GM23248 (cell line): ENCODE data around the gene PTPRN2. TPM values are rescaled to one million over a fixed set of nuclear protein-coding genes. Genes with fewer than 3 reads are reported as not detected.
"Not testable (repeated sequence)": the region's sequence is repeated elsewhere in the genome, so short reads cannot be mapped to it uniquely, and the experiment has no call there.

ENCODE experiments used
- DNase-seq: peaks from one replicate; pipeline ENCODE4 v3.0.0-alpha.2; 2015
- H2AFZ ChIP-seq: fragments of 200-600 bp; sonication (generic); 2 replicates; pipeline ENCODE4 v1.6.1; 2016; ENCODE audit warnings: antibody characterized with exemption
- H3F3A ChIP-seq: fragments of 200-600 bp; sonication (generic); 2 replicates; pipeline ENCODE4 v1.6.1; 2016; ENCODE audit warnings: mild to moderate bottlenecking, antibody characterized with exemption, mixed run types; ENCODE audit not compliant: insufficient read depth
- H3K27ac ChIP-seq: fragments of 200-600 bp; sonication (generic); 2 replicates; pipeline ENCODE4 v1.5.1; 2016; ENCODE audit warnings: mild to moderate bottlenecking
- H3K27me3 ChIP-seq: fragments of 200-600 bp; sonication (generic); replicated peaks from 2 replicates; pipeline ENCODE4 v1.6.1; 2016; ENCODE audit warnings: mild to moderate bottlenecking; ENCODE audit not compliant: insufficient read depth
- H3K36me3 ChIP-seq: fragments of 200-600 bp; sonication (generic); 2 replicates; pipeline ENCODE4 v1.6.1; 2016; ENCODE audit warnings: low read depth, mild to moderate bottlenecking
- H3K4me1 ChIP-seq: fragments of 200-600 bp; sonication (generic); 2 replicates; pipeline ENCODE4 v1.6.1; 2016; ENCODE audit warnings: mild to moderate bottlenecking; ENCODE audit not compliant: insufficient read depth
- H3K4me2 ChIP-seq: fragments of 200-600 bp; sonication (generic); one replicate; pipeline ENCODE4 v1.6.1; 2016; ENCODE audit warnings: mild to moderate bottlenecking; ENCODE audit not compliant: unreplicated experiment
- H3K4me3 ChIP-seq: fragments of 200-600 bp; sonication (generic); 2 replicates; pipeline ENCODE4 v1.5.1; 2016; ENCODE audit warnings: mild to moderate bottlenecking
- H3K79me2 ChIP-seq: fragments of 200-600 bp; sonication (generic); 2 replicates; pipeline ENCODE4 v1.6.1; 2016; ENCODE audit warnings: mild to moderate bottlenecking; ENCODE audit not compliant: insufficient read depth
- H3K9ac ChIP-seq: fragments of 200-600 bp; sonication (generic); 2 replicates; pipeline ENCODE4 v1.6.1; 2016; ENCODE audit warnings: mild to moderate bottlenecking
- H3K9me2 ChIP-seq: fragments of 200-600 bp; sonication (generic); 2 replicates; pipeline ENCODE4 v1.6.1; 2016; ENCODE audit warnings: mixed run types, mild to moderate bottlenecking, moderate library complexity; ENCODE audit not compliant: insufficient read depth
- H3K9me3 ChIP-seq: fragments of 200-600 bp; sonication (generic); one replicate; pipeline ENCODE4 v1.6.1; 2017; ENCODE audit warnings: low read depth
- H4K20me1 ChIP-seq: fragments of 200-600 bp; sonication (generic); 2 replicates; pipeline ENCODE4 v1.6.0; 2016; ENCODE audit not compliant: insufficient read depth
- EZH2 ChIP-seq: fragments of 200-600 bp; sonication (generic); IDR thresholded peaks from 2 replicates; pipeline ENCODE4 v1.6.1; 2018; ENCODE audit warnings: antibody characterized with exemption, mild to moderate bottlenecking; ENCODE audit not compliant: insufficient read depth, poor library complexity, severe bottlenecking
- EZH2phosphoT487 ChIP-seq: fragments of 200-600 bp; sonication (generic); IDR thresholded peaks from 2 replicates; pipeline ENCODE4 v1.6.1; 2018; ENCODE audit warnings: antibody characterized with exemption, moderate library complexity, mild to moderate bottlenecking, low read depth; ENCODE audit not compliant: insufficient read depth
- WGBS, 2 experiments: methylation state at CpG; one replicate each; pipeline ENCODE4 v1.1.6; 2015 to 2017; ENCODE audit warnings: low lambda C conversion rate in 2 of 2, low coverage in 1 of 2; ENCODE audit errors: missing lambda C conversion rate in 2 of 2; 5-methylcytosine and 5-hydroxymethylcytosine counted together
- in situ Hi-C: fragments of 300-500 bp; cut with MboI; formaldehyde crosslinking; loops from 2 replicates; pipeline ENCODE4 v1.15.0; 2020
- polyA plus RNA-seq: library from polyadenylated mRNA; unstranded; fragments of >200 nt; fragmentation: Nextera tagmentation; extraction: Ambion mirVana; gene quantifications from 2 replicates; pipeline ENCODE4 v1.2.1, GENCODE V29; 2016
- total RNA-seq: library from RNA; depleted of rRNA; stranded (reverse); fragments of >200 nt; shearing (Covaris generic); gene quantifications from 2 replicates; pipeline ENCODE4 v1.2.3, GENCODE V29; 2014

PTPRN2 gene
- total and polyA plus RNA-seq, 2 experiments from 2014 or later = 0.13 TPM; not detected in 1

DNA sequence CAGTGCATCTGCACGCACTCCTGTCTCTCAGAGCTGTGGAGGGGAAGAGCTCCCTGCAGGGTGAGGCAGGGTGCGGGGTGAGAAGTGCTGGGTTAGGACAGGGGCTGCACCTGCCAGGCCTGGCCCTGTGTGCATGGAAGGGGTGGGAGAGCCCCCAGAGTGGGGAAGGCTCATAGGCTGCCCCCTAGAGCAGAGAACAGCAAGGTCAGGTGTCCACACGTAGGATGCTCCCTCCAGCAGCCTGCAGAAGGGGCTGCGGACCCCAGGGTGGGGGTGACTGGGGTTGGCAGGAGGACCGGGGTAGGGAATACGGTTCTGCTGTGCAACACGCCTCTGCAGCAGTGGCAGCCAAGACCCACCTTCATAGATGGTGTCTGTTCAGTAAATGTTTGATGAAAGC lies 208.6 kb downstream of the PTPRN2 start:
- no peaks in the 10 kb centered on the region for H3K79me2 ChIP-seq
- no peak for TF ChIP-seq EZH2phosphoT487
- TF ChIP-seq EZH2 = no peak
- H3K36me3 ChIP-seq = no peaks in the 10 kb centered on the region
- no peaks in the 10 kb centered on the region for H3K27me3 ChIP-seq
- no peaks in the 10 kb centered on the region for H3K9me3 ChIP-seq
- H3K4me2 ChIP-seq = no peak overlapping the region
- no peak for DNase-seq
- H3K9ac ChIP-seq = no peak overlapping the region
- no peaks in the 10 kb centered on the region for H4K20me1 ChIP-seq
- in situ Hi-C loops = no loop called here
- no peak overlapping the region for H2AFZ ChIP-seq
- H3K4me1 ChIP-seq = no peaks in the 10 kb centered on the region
- no peaks in the 10 kb centered on the region for H3K9me2 ChIP-seq
- no peaks in the 10 kb centered on the region for H3F3A ChIP-seq
- 31 to 32% methylated on average over 7 of the region's 7 CpGs for WGBS, 2 experiments
- no peak overlapping the region for H3K4me3 ChIP-seq
- H3K27ac ChIP-seq = no peak overlapping the region

DNA sequence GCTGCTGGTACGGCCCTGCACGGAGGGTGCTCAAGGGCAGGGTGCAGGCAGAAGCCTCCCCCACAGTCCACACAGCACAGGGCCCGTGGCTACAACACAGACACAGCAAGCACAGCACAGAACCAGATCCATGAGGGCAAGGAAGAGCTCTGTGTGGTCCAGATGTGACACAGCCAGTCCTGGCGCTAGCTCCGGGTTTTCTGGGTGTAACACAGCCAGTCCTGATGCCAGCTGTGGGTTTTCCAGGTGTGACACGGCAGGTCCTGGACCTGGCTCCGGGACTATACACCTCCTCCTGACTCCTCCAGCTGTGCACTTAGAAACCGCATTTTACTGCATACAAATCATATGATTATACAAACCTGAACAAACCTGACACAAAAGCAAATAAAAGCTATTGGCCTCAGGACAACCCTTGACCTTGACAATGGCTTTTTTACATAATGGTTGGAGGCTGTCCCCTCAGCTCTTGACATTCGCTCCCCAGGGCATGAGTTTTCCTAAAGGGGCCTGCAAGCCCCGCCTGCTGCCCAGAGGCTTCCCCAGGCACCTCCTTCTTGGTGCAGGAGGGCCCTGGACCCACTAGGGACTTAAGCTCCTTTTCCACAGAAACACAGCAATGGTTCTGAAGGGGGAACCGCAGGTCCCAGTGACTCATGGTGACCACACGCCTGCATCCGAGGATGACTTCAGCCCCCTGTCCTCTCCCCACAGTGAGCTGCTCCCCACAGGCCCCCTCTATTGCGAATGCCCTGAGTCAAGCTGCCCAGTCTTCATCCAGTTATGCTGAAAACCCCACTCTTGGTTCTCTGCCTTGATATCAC lies 209.6 kb downstream of the PTPRN2 start:
- TF ChIP-seq EZH2 = no peak
- no peak for TF ChIP-seq EZH2phosphoT487
- Histone ChIP-seq H3F3A (no peaks in the 10 kb centered on the region), H3K4me2 (no peak overlapping the region), H3K4me3 (no peak overlapping the region), H3K4me1 (no peaks in the 10 kb centered on the region), H3K27ac (no peak overlapping the region), H3K79me2 (no peaks in the 10 kb centered on the region), H3K36me3 (no peaks in the 10 kb centered on the region), H4K20me1 (no peaks in the 10 kb centered on the region), H3K9ac (no peak overlapping the region), H3K27me3 (no peaks in the 10 kb centered on the region), H2AFZ (no peak overlapping the region), H3K9me3 (no peaks in the 10 kb centered on the region), H3K9me2 (no peaks in the 10 kb centered on the region)
- DNase-seq = no peak
- WGBS, 2 experiments = 8 to 9% methylated on average over 14 of the region's 14 CpGs
- in situ Hi-C loops = no loop called here

DNA sequence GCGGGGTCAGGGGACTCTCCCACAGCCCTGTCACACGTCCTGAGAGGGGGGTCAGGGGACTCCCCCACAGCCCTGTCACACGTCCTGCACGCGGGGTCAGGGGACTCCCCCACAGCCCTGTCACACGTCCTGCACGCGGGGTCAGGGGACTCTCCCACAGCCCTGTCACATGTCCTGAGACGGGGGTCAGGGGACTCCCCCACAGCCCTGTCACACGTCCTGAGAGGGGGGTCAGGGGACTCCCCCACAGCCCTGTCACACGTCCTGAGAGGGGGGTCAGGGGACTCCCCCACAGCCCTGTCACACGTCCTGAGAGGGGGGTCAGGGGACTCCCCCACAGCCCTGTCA lies 210.8 kb downstream of the PTPRN2 start:
- H3K27ac ChIP-seq, H3F3A ChIP-seq, DNase-seq, H3K4me2 ChIP-seq, H3K4me3 ChIP-seq, H2AFZ ChIP-seq, H3K9me2 ChIP-seq, H3K79me2 ChIP-seq, in situ Hi-C loops, H3K9me3 ChIP-seq, H3K4me1 ChIP-seq, H3K9ac ChIP-seq, H4K20me1 ChIP-seq, H3K36me3 ChIP-seq, H3K27me3 ChIP-seq: not testable (repeated sequence)
- WGBS, 2 experiments = 12% methylated on average over 8 of the region's 12 CpGs; no CpG with 5 or more reads in 1 of the 2 experiments

DNA sequence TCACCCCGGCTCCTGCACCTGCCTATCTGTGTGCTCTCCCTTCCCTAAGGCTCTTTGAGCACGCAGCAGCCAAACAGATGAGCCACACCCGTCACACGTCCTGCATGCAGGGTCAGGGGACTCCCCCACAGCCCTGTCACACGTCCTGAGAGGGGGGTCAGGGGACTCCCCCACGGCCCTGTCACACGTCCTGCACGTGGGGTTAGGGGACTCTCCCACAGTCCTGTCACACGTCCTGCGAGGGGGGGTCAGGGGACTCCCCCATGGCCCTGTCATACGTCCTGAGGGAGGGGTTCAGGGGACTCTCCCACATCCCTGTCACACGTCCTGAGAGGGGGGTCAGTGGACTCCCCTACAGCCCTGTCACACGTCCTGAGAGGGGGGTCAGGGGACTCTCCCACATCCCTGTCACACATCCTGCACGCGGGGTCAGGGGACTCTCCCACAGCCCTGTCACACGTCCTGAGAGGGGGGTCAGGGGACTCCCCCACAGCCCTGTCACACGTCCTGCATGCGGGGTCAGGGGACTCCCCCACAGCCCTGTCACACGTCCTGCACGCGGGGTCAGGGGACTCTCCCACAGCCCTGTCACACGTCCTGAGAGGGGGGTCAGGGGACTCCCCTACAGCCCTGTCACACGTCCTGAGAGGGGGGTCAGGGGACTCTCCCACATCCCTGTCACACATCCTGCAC lies 211.3 kb downstream of the PTPRN2 start:
- H3K79me2 ChIP-seq, H3K27ac ChIP-seq, DNase-seq, H3K9me2 ChIP-seq, H3F3A ChIP-seq, in situ Hi-C loops, H3K9me3 ChIP-seq, H3K9ac ChIP-seq, H3K4me2 ChIP-seq, H2AFZ ChIP-seq, H3K4me3 ChIP-seq, H3K36me3 ChIP-seq, H3K27me3 ChIP-seq, H3K4me1 ChIP-seq, H4K20me1 ChIP-seq: not testable (repeated sequence)
- 12 to 24% methylated on average over 9 to 17 of the region's 23 CpGs for WGBS, 2 experiments
